ENCODE results near the gene IL1R2.

DNA sequence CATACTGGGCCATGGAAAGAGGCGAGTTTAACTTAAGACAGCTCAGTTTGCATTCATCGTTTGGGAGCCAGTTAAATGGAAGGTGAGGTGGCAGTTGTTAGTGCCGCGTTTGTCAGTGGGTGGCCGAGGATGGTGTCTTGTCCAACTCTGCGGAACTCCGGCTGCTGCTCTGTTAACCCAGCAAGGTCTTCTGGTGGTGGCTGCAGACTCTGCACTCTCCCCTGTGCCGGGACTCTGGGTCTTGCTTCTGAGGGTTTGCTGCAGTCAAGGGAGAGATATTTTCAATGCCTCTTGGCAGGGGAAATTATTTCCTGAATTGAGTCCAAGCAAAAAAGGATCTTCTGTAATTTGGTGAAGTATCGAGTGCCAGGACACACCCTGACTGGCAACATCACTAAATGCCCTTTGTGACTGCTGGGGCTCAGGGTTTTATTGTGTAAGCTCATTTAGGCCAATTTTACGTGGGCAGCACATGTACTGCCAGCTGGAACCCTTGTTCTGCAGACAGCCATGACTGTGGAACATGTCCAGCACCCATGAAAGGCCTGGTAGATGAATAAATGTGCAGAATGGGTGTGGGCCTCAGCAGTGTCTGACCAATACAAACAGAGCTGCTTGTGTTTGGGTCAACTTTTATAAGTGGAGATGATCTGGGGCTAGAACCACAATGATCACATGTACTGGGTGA is 58.1 kb downstream of the IL1R2 start:
- TF ChIP-seq POLR2A (IDR thresholded peaks at IDR 0.05), result no peak
- TF ChIP-seq, protein P1, sequence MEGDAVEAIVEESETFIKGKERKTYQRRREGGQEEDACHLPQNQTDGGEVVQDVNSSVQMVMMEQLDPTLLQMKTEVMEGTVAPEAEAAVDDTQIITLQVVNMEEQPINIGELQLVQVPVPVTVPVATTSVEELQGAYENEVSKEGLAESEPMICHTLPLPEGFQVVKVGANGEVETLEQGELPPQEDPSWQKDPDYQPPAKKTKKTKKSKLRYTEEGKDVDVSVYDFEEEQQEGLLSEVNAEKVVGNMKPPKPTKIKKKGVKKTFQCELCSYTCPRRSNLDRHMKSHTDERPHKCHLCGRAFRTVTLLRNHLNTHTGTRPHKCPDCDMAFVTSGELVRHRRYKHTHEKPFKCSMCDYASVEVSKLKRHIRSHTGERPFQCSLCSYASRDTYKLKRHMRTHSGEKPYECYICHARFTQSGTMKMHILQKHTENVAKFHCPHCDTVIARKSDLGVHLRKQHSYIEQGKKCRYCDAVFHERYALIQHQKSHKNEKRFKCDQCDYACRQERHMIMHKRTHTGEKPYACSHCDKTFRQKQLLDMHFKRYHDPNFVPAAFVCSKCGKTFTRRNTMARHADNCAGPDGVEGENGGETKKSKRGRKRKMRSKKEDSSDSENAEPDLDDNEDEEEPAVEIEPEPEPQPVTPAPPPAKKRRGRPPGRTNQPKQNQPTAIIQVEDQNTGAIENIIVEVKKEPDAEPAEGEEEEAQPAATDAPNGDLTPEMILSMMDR (IDR thresholded peaks at IDR 0.05), result peak in 1 of 4 experiments; percentile 22
- TF ChIP-seq POLR2AphosphoS5 (IDR thresholded peaks at IDR 0.05), result peak; percentile 76

Data from prostate gland (tissue), 2 donors.